LNCAP (cell line): ENCODE data around the gene SHROOM2.

Experiments used
- CTCF ChIP-seq: fragments of 450-650 bp; IDR thresholded peaks from 2 replicates; pipeline ENCODE4 v1.5.1; 2017; ENCODE audit warnings: mild to moderate bottlenecking

The SHROOM2 gene

DNA sequence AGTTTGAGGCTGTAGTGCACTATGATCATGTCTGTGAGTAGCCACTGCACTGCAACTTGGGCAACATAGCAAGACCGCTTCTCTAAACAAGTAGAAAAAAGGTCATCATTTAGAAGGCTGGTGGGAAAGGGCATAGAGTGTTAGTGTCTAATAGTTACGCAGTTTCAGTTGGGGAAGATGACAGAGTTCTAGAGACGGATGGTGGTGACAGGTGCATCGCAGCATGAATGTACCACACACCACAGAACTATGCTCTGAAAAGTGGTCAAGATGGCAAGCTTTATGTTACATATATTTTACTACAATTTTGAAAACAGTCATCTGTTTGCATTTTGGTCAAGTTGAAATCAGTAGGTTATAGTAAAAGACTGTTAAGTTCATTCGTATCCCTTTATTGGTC is 157.2 kb downstream of the SHROOM2 start:
- TF ChIP-seq CTCF = no peak

GRCh38 chrX:9947131-9947794 is 161.0 kb downstream of the SHROOM2 start:
- no peak for TF ChIP-seq CTCF

- TF ChIP-seq CTCF = no peak
Observed at GRCh38 chrX:9948406-9948805, 162.2 kb downstream of the SHROOM2 start.

- no peak for TF ChIP-seq CTCF
Observed at GRCh38 chrX:9952300-9952699, 166.1 kb downstream of the SHROOM2 start.

DNA sequence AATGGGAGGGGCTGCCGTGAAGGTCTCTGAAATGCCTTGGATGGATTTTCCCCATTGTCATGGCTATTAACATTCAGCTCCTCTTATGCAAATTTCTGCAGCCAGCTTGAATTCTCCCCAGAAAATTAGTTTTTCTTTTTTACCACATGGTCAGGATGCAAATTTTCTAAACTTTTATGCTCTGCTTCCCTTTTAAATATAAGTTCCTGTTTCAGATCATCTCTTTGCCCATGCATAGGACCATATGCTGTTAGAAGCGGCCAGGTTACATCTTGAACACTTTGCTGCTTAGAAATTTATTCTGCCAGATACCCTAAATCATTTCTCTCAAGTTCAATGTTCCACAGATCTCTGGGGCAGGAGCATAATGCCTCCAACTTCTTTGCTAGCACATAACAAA is 167.2 kb downstream of the SHROOM2 start:
- no peak for TF ChIP-seq CTCF

DNA sequence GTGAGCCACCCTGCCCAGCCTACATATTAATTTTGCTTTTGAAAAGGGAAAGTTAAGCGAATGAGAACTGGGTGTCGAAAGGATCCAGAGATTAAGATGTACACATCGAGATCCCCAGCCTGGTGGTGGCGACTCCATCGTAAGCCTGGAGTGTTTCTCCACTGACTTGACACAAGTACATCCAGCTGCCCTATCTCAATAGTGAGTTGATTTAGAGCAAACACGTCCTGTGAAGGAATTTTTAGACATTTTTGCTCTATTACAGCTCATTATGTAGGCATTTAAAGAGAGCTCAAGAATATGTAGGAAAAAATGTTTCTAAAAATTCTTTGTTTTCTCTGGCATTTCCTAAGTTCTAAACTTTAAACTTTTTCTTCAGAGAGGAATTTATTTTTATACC is 169.3 kb downstream of the SHROOM2 start:
- no peak for TF ChIP-seq CTCF

DNA sequence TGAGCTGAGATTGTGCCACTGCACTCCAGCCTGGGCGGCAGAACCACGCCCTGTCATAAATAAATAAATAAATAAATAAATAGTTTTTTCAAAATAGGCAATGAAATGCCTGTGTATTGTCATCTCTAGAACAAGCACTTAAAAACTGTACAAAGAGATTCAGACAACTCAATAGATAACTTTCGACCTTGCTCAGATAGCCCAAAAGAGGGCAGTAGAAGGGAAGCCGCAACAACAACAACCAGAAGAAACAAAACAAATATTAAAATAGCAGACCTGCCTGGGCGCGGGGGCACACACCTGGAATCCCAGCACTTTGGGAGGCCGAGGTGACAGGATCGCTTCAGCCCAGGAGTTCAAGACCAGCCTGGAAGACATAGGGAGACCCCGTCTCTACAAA is 171.5 kb downstream of the SHROOM2 start:
- TF ChIP-seq CTCF = no peak

GRCh38 chrX:9958183-9958582 is 172.0 kb downstream of the SHROOM2 start:
- TF ChIP-seq CTCF = no peak
